Right lobe of liver (tissue), 6 donors: ENCODE measurements around the gene NOVA2. TPM values are rescaled to one million over a fixed set of nuclear protein-coding genes. Genes with fewer than 3 reads are reported as not detected.

Experiments
- ATAC-seq, 4 donors: fragments of 200-7000 bp; cut with Tn5 transposase; one replicate each; pipeline ENCODE4 v1.9.1; 2020; ENCODE audit warnings: mild to moderate bottlenecking in 4 of 4, moderate library complexity in 4 of 4
- DNase-seq, 3 donors: peaks; one replicate each; pipeline ENCODE4 v3.0.0-alpha.2; 2020
- H3K27ac ChIP-seq, 3 donors: fragments of 200-600 bp; one replicate each; pipeline ENCODE4 v1.8.0; 2022
- H3K27me3 ChIP-seq, 2 donors: fragments of 200-600 bp; one replicate each; pipeline ENCODE4 v1.8.0; 2022
- H3K36me3 ChIP-seq, 4 donors: fragments of 200-600 bp; sonication (generic) in 1 of 4; one replicate each; pipeline versions ENCODE4 v1.5.1 to v1.8.0; 2017 to 2022; ENCODE audit warnings: control low read depth in 1 of 4
- H3K4me1 ChIP-seq, 4 donors: fragments of 200-600 bp; sonication (generic) in 1 of 4; one replicate each; pipeline versions ENCODE4 v1.5.1 to v1.8.0; 2017 to 2022; ENCODE audit warnings: control low read depth in 1 of 4
- H3K4me3 ChIP-seq, 3 donors: fragments of 200-600 bp; one replicate each; pipeline ENCODE4 v1.8.0; 2022
- H3K9me3 ChIP-seq, 4 donors: fragments of 200-600 bp; sonication (generic) in 1 of 4; one replicate each; pipeline versions ENCODE4 v1.5.1 to v1.8.0; 2017 to 2022; ENCODE audit warnings: control low read depth in 1 of 4
- POLR2A ChIP-seq: fragments of 450-650 bp; IDR thresholded peaks from one replicate; pipeline ENCODE4 v1.6.1; 2017; ENCODE audit warnings: antibody characterized with exemption, mild to moderate bottlenecking
- WGBS: methylation state at CpG from one replicate; pipeline ENCODE4 v1.1.6; 2018; ENCODE audit warnings: low coverage, low lambda C conversion rate; ENCODE audit not compliant: insufficient coverage; ENCODE audit errors: missing lambda C conversion rate; 5-methylcytosine and 5-hydroxymethylcytosine counted together
- intact Hi-C, 2 donors: fragments of 100-400 bp; cut with DNase I; formaldehyde crosslinking; loops; one replicate each; pipeline versions ENCODE4 v1.11.2 to v1.14.1; 2022
- total RNA-seq, 6 experiments: library from RNA; depleted of rRNA in 2 of 6; stranded (reverse); fragments of >200 nt in 2 of 6; fragmentation: NEBNext Ultra II Directional in 3 of 6; extraction: Animal tissue kit (Norgen Biotek cat#: 25700) in 3 of 6; gene quantifications; one replicate each; pipeline versions ENCODE4 v1.1.0 to v1.2.4, GENCODE V29; 2016 to 2023
- TF ChIP-seq, protein P1 (sequence below), 4 donors: fragments of 200-600 bp in 3 of 4; fragments of 450-650 bp in 1 of 4; IDR thresholded peaks; one replicate each; pipeline versions ENCODE4 v1.5.1 to v1.8.0; 2016 to 2022; ENCODE audit warnings: antibody characterized with exemption in 4 of 4, mild to moderate bottlenecking in 2 of 4
- donor health status: DM: no; HTN: yes; CAD: no.
- donor health status: DM: no; HTN: no; CAD: no.
- donor health status: DM: no; HTN: no; CAD: no.
- donor health status: DM: no; HTN: yes; CAD: no.
- donor health status: DM: no; HTN: yes; CAD: no.

The NOVA2 gene
- total RNA-seq, 6 experiments from 2014 or later = 0.66 to 2.5 (median 0.85) TPM

DNA sequence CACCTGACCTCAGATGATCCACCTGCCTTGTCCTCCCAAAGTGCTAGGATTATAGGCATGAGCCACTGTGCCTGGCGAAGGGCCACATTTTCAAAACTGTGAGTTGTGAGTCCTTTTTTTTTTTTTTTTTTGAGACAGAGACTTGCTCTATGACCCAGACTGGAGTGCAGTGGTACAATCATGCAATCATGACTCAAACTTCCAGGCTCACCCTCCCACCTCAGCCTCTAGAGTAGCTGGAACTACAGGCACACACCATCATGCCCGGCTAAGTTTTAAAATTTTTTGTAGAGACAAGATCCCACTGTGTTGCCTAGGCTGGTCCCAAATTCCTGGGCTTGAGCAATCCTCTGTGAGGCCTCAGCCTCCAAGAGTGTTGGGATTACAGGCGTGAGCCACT is 67.4 kb downstream of the NOVA2 start:
- no peaks in the 10 kb centered on the region for H3K27me3 ChIP-seq
- ATAC-seq (no peak), DNase-seq (no peak)
- no peaks in the 10 kb centered on the region for H3K9me3 ChIP-seq
- TF ChIP-seq, protein P1, sequence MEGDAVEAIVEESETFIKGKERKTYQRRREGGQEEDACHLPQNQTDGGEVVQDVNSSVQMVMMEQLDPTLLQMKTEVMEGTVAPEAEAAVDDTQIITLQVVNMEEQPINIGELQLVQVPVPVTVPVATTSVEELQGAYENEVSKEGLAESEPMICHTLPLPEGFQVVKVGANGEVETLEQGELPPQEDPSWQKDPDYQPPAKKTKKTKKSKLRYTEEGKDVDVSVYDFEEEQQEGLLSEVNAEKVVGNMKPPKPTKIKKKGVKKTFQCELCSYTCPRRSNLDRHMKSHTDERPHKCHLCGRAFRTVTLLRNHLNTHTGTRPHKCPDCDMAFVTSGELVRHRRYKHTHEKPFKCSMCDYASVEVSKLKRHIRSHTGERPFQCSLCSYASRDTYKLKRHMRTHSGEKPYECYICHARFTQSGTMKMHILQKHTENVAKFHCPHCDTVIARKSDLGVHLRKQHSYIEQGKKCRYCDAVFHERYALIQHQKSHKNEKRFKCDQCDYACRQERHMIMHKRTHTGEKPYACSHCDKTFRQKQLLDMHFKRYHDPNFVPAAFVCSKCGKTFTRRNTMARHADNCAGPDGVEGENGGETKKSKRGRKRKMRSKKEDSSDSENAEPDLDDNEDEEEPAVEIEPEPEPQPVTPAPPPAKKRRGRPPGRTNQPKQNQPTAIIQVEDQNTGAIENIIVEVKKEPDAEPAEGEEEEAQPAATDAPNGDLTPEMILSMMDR (IDR thresholded peaks at IDR 0.05) = no peak
- no peak for TF ChIP-seq POLR2A
- peaks cover 0 to 9% (median 0%) of the 10 kb centered on the region in 4 donors for H3K4me1 ChIP-seq
- H3K27ac ChIP-seq = no peak overlapping the region
- WGBS = 86% methylated on average over 3 of the region's 3 CpGs
- intact Hi-C loops = no loop called here
- no peaks in the 10 kb centered on the region for H3K36me3 ChIP-seq
- no peak overlapping the region for H3K4me3 ChIP-seq

DNA sequence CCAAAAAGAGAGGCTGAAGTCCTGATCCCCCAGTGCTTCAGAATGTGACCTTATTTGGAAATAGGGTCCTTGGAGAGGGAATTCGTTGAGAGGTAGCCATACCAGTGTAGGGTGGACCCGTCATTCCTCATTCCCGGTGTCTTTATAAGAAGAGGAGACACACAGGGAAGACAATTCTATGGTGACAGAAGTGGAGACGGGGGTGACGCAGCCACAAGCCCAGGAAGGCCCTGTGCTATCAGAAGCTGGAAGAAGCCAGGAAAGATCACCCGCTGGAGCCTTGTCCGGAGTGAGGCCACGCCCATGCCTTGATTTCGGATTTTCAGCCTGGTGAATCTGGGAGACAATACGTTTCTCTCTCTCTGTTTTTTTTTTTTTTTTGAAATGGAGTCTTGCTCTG is 68.7 kb downstream of the NOVA2 start:
- WGBS = 76% methylated on average over 10 of the region's 10 CpGs
- intact Hi-C loops = no loop called here
- H3K27ac ChIP-seq = no peak overlapping the region

DNA sequence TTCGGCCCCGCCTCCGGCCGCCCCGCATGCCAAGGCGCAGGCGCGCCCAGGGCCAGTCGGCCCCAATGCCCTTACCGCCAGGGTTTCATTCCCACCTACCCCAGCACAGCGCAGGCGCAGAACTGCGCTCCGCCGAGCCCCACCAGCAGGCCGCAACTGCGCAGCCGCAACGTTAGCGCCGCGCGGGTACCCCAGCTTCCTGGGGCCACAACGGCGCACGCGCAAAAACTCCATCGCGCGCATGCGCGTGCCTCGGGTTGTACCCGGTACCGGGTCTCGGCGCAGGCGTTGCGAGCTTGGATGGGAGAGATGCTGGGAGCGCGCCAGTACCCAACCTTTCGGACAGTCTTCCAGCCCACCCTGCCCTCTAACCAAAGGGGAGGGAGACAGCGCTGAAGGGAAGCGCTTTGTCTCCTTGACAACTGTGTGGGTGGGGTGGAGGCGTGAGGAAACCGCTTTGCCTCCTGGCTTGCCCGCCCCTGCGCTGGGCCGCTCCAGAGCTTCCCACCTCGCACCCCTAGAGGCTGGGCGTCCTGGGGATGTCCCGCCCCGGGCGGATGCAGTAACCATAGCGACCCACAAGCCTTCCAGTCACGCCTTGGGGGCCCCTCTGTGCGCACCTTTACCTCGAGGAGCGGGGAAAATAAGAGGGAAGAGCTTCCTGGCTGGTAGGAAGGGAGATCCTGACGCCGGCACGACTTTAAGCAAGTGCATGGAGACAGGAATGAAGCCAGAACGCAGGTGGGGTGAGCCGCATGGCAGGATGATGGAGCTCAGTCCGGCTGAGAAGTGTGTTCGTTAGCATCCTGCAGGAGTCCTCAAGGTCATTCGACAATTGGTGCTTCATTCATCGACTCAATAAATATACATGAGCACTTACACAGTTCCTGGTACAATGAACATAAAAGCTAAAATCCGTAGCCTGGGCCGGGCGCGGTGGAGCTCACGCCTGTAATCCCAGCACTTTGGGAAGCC is 70.7 kb downstream of the NOVA2 start:
- intact Hi-C loops = no loop called here
- Histone ChIP-seq H3K4me3 (peak overlapping the region; percentile 62 to 65 (median 62)), H3K9me3 (no peaks in the 10 kb centered on the region), H3K36me3 (peaks cover 0 to 6% (median 2%) of the 10 kb centered on the region in 4 donors), H3K27me3 (no peaks in the 10 kb centered on the region), H3K27ac (peak overlapping the region; percentile 25 to 47 (median 27)), H3K4me1 (peaks cover 0 to 15% (median 5%) of the 10 kb centered on the region in 4 donors)
- peak; percentile 92 to 97 (median 94) for ATAC-seq
- TF ChIP-seq, protein P1 (IDR thresholded peaks at IDR 0.05) = peak in 1 of 4 donors; percentile 16
- peak; percentile 51 for TF ChIP-seq POLR2A
- DNase-seq = peak; percentile 99
- 1% methylated on average over 35 of the region's 73 CpGs for WGBS

More for the DNA sequence above, 68.7 kb downstream of the NOVA2 start:
- Histone ChIP-seq H3K4me3 (no peak overlapping the region), H3K4me1 (peaks cover 0 to 12% (median 2%) of the 10 kb centered on the region in 4 donors), H3K9me3 (no peaks in the 10 kb centered on the region), H3K36me3 (no peaks in the 10 kb centered on the region), H3K27me3 (no peaks in the 10 kb centered on the region)
- DNase-seq (no peak), ATAC-seq (no peak)
- TF ChIP-seq, protein P1 (IDR thresholded peaks at IDR 0.05) = no peak
- no peak for TF ChIP-seq POLR2A

DNA sequence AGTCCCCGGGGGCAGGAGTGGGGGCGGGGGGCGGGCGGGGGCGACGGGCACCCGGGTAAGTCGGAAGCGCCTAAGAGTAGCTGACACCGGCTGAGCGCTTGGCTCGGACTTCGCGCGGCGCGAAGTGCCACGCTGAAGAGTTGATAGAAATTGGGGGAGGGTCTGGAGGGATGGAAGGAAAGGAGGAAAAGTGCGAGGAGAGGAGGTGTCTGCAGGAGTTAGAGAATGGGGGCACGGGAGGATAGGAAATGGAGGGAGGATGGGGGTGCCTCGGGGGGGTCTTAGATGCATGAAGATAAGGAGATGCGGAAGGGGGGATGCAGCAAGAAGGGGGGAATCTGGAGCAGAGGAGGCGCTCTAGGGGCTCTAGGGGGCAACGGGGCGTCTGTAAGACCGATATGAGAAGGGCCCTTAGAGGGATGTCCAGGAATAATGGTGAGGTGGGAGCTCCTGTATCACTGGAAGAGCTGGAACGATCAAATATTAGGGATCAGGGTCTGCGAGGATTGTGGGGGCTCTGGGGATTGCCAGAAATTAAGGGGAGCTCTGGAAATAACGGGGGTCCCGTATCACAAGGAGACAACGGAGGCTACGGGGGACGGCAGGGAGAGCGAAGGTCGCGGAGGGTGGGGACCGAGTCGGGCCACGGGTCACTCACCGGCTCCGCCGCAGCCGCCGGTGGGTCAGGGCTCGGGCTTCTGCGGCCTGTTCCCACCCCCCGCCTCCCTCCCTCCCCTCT is 71.6 kb downstream of the NOVA2 start, which contains the start of gene MYPOP:
Gene MYPOP (minus strand): TSS at position 702 of the 739 bp plus-strand sequence. CDS start 840 bp downstream, outside the sequence.
- WGBS = 1% methylated on average over 40 of the region's 47 CpGs
- Histone ChIP-seq H3K27me3 (no peaks in the 10 kb centered on the region), H3K9me3 (no peaks in the 10 kb centered on the region), H3K27ac (peak within 1 kb of the TSS; percentile 25 to 47 (median 27)), H3K4me1 (peaks cover 0 to 15% (median 5%) of the 10 kb centered on the region in 4 donors), H3K36me3 (peaks cover 0 to 6% (median 2%) of the 10 kb centered on the region in 4 donors), H3K4me3 (peak within 1 kb of the TSS; percentile 62 to 65 (median 62))
- DNase-seq (no peak), ATAC-seq (no peak)
- intact Hi-C loops = no loop called here
- TF ChIP-seq POLR2A = no peak
- TF ChIP-seq, protein P1 (IDR thresholded peaks at IDR 0.05) = no peak
